Lung (tissue), 12 donors: ENCODE measurements around the gene PPP2R2C. TPM values are rescaled to one million over a fixed set of nuclear protein-coding genes. Genes with fewer than 3 reads are reported as not detected.

Experiments
- ATAC-seq: fragments of 200-7000 bp; cut with Tn5 transposase; one replicate; pipeline ENCODE4 v1.9.1; 2020; ENCODE audit warnings: moderate number of reproducible peaks; ENCODE audit not compliant: insufficient read depth, low FRiP score
- DNase-seq, 3 donors: peaks; one replicate each; pipeline ENCODE4 v3.0.0-alpha.2; 2013 to 2017
- H3K27ac ChIP-seq, 2 donors: one replicate each; pipeline ENCODE4 v1.5.1; 2013; ENCODE audit warnings: mild to moderate bottlenecking in 2 of 2, moderate library complexity in 2 of 2, control low read depth in 1 of 2, inconsistent platforms in 1 of 2, low read depth in 1 of 2, low read length in 1 of 2
- H3K27me3 ChIP-seq, 3 donors: one replicate each; pipeline ENCODE4 v1.5.1; 2013; ENCODE audit warnings: low read length in 2 of 3; ENCODE audit not compliant: control insufficient read depth in 3 of 3, insufficient read depth in 3 of 3
- H3K36me3 ChIP-seq, 4 donors: one replicate each; pipeline ENCODE4 v1.5.1; 2013; ENCODE audit warnings: low read length in 4 of 4, mild to moderate bottlenecking in 1 of 4, moderate library complexity in 1 of 4; ENCODE audit not compliant: control insufficient read depth in 4 of 4, insufficient read depth in 4 of 4
- H3K4me1 ChIP-seq, 5 donors: one replicate each; pipeline ENCODE4 v1.5.1; 2013; ENCODE audit warnings: low read length in 5 of 5, mild to moderate bottlenecking in 2 of 5, moderate library complexity in 1 of 5; ENCODE audit not compliant: control insufficient read depth in 5 of 5, insufficient read depth in 5 of 5
- H3K4me3 ChIP-seq: one replicate; pipeline ENCODE4 v1.5.1; 2013; ENCODE audit warnings: mild to moderate bottlenecking, control low read depth, moderate library complexity
- H3K9ac ChIP-seq, 2 donors: one replicate each; pipeline ENCODE4 v1.5.1; 2013; ENCODE audit warnings: low read length in 2 of 2, control low read depth in 1 of 2; ENCODE audit not compliant: insufficient read depth in 1 of 2
- H3K9me3 ChIP-seq, 4 donors: one replicate each; pipeline ENCODE4 v1.5.1; 2013; ENCODE audit warnings: low read length in 3 of 4, mild to moderate bottlenecking in 1 of 4, moderate library complexity in 1 of 4; ENCODE audit not compliant: control insufficient read depth in 4 of 4, insufficient read depth in 3 of 4
- CTCF ChIP-seq: IDR thresholded peaks from 2 replicates; pipeline ENCODE4 v1.5.1; 2012; ENCODE audit warnings: mild to moderate bottlenecking; ENCODE audit errors: control extremely low read depth, extremely low read depth
- WGBS, 2 donors: extraction: QIAGEN DNeasy Blood & Tissue Kit; methylation state at CpG; one replicate each; pipeline ENCODE4 v1.1.7; 2013; 5-methylcytosine and 5-hydroxymethylcytosine counted together
- polyA plus RNA-seq, 2 donors: library from polyadenylated mRNA; stranded (reverse); fragments of 200-250 nt; gene quantifications; one replicate each; pipeline ENCODE4 v1.2.1, GENCODE V29; 2013
- total RNA-seq, 2 donors: library from RNA; depleted of rRNA in 1 of 2; stranded (reverse); fragments of >200 nt in 1 of 2; gene quantifications; one replicate each; pipeline ENCODE4 v1.2.1, GENCODE V29; 2014 to 2021
- donor health status: control.
- donor health status: control.
- donor health status: Bipolar disorder and iron deficiency.
- donor health status: healthy.
- donor health status: DM: yes; HTN: yes; CAD: no.

Gene PPP2R2C
- total and polyA plus RNA-seq, 4 donors = 0.03 to 0.57 (median 0.04) TPM

- Histone ChIP-seq H3K9me3 (peaks cover 2 to 16% (median 5%) of the 10 kb centered on the region in 4 donors), H3K27ac (no peak overlapping the region), H3K36me3 (no peaks in the 10 kb centered on the region), H3K27me3 (no peaks in the 10 kb centered on the region), H3K4me3 (no peak overlapping the region), H3K9ac (no peak overlapping the region), H3K4me1 (no peaks in the 10 kb centered on the region)
- DNase-seq (no peak), ATAC-seq (no peak)
- 82 to 87% methylated on average over 5 of the region's 5 CpGs for WGBS, 2 donors
- no peak for TF ChIP-seq CTCF
These were observed 32.6 kb upstream of the PPP2R2C start for GRCh38 chr4:6504900-6505496.

GRCh38 chr4:6502747-6503465 is 30.5 kb upstream of the PPP2R2C start:
- no peak overlapping the region for H3K27ac ChIP-seq
- ATAC-seq = no peak

GRCh38 chr4:6502147-6502546 is 29.7 kb upstream of the PPP2R2C start:
- WGBS, 2 donors = 64 to 72% methylated on average over 6 of the region's 6 CpGs
- Histone ChIP-seq H3K9ac (no peak overlapping the region), H3K4me3 (no peak overlapping the region), H3K27me3 (peaks cover 0 to 2% (median 0%) of the 10 kb centered on the region in 3 donors), H3K27ac (no peak overlapping the region), H3K4me1 (no peaks in the 10 kb centered on the region), H3K36me3 (no peaks in the 10 kb centered on the region), H3K9me3 (peaks cover 2 to 12% (median 5%) of the 10 kb centered on the region in 4 donors)
- DNase-seq (no peak), ATAC-seq (no peak)
- TF ChIP-seq CTCF = no peak

More at GRCh38 chr4:6502747-6503465, 30.5 kb upstream of the PPP2R2C start:
- H3K9ac ChIP-seq = no peak overlapping the region
- no peak for DNase-seq
- H3K4me3 ChIP-seq = no peak overlapping the region
- WGBS, 2 donors = 74 to 75% methylated on average over 6 of the region's 6 CpGs
- TF ChIP-seq CTCF = no peak
- peaks cover 0 to 2% (median 0%) of the 10 kb centered on the region in 3 donors for H3K27me3 ChIP-seq
- H3K36me3 ChIP-seq = no peaks in the 10 kb centered on the region
- no peaks in the 10 kb centered on the region for H3K4me1 ChIP-seq
- peaks cover 2 to 16% (median 5%) of the 10 kb centered on the region in 4 donors for H3K9me3 ChIP-seq
